GM11168 (cell line): ENCODE measurements around the gene CAMTA1.

Source experiments
- in situ Hi-C: fragments of 300-500 bp; cut with MboI; formaldehyde crosslinking; loops from one replicate; pipeline ENCODE4 v1.12.0; 2022; ENCODE audit warnings: low sequenced_read_pairs; ENCODE audit not compliant: unreplicated experiment

The CAMTA1 gene

DNA sequence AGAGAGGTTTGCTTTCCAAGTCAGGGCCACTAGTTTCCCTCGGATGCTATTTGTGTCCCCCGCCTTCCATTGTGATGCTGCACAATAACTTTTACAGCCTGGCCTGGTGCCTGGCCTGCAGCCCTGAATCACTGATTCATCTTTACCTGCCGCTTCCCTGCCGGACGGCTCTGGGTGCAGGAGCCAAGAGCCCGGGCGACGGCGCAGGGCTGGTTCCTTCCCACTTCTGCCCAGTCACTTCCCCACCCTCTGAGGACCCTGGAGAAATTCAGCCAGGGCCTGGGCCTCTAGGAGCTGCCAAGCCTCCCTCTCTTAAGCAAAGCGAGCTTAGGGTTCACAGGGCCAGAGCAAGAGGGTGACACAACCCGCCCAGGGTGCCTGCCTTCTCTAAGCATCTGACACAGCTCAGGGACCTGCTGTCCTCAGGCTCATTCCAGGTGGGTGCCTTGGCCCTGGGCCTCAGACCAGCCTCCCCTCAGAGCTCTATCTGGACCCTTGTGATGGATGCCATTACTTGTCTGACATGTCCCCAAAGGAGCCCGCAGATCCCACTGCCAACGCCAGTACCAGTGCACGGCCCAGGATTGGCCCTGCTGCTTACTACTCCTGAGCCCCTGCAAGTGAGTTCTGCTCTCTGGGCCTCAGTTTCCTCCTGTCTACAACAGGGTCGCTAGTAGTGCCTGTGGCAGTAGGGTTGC is 604.8 kb downstream of the CAMTA1 start:
- in situ Hi-C loops: no loop called here

DNA sequence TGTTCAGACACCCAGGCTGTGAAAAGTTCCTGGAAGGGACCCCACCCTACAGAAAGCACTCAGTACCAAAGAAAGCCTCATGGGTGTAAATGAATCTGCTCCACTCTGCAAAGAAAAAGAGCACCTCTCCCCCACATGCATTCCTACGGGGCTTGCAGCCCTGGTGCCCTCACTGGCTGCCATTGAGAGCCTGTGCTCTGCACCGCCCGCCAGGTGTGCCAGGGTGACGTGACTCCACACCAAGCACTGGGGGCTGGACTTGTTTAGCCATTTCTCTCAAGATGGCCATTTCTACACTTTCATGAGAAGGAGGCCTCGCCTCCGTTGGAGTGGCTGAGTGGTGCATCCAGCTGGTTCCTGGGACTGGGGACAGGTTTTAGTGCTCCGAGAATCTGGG is 605.3 kb downstream of the CAMTA1 start:
- in situ Hi-C loops: no loop called here

GRCh38 chr1:7393136-7393535 is 607.9 kb downstream of the CAMTA1 start:
- in situ Hi-C loops: no loop called here

DNA sequence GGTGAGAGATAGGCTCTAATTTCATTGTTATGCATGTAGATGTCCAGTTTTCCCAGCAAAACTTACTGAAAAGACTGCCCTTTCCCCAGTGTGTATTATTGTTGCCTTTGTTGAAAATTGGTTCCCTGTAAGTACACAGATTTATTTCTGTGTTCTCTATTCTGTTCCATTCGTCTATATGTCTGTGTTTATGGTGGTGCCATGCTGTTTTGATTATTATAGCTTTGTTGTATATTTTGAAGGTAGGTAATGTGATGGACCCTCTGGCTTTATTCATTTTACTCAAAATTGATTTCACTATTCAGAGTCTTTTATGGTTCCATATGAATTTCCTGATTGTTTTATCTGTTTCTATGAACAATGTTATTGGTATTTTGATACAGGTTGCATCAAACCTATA is 610.0 kb downstream of the CAMTA1 start:
- in situ Hi-C loops: no loop called here

GRCh38 chr1:7398982-7399381 is 613.7 kb downstream of the CAMTA1 start:
- in situ Hi-C loops: no loop called here

GRCh38 chr1:7399514-7400125 is 614.4 kb downstream of the CAMTA1 start:
- in situ Hi-C loops: no loop called here

DNA sequence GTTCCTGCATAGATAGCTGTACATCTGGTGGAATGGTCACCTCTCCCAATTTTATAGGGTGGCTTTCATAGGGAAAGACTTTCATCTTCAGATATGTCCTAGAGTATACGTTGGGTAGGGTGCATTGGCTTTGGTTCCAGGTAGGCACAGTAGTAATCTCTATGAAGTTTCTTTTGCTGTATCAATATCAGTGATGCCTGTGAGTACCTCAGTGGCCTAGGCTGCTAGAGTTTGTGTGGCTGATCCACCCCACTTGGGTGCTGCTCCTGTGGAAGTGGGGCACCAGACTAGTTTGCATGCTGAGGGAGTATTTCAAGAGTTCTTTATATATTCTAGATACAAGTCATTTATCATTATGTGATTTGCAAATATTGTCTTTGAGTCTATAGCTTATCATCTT is 615.3 kb downstream of the CAMTA1 start:
- in situ Hi-C loops: no loop called here

GRCh38 chr1:7401814-7402547 is 616.7 kb downstream of the CAMTA1 start:
- in situ Hi-C loops: no loop called here

GRCh38 chr1:7402548-7402850 is 617.2 kb downstream of the CAMTA1 start:
- in situ Hi-C loops: no loop called here

- in situ Hi-C loops: no loop called here
These were observed 618.2 kb downstream of the CAMTA1 start for GRCh38 chr1:7403265-7404045.

DNA sequence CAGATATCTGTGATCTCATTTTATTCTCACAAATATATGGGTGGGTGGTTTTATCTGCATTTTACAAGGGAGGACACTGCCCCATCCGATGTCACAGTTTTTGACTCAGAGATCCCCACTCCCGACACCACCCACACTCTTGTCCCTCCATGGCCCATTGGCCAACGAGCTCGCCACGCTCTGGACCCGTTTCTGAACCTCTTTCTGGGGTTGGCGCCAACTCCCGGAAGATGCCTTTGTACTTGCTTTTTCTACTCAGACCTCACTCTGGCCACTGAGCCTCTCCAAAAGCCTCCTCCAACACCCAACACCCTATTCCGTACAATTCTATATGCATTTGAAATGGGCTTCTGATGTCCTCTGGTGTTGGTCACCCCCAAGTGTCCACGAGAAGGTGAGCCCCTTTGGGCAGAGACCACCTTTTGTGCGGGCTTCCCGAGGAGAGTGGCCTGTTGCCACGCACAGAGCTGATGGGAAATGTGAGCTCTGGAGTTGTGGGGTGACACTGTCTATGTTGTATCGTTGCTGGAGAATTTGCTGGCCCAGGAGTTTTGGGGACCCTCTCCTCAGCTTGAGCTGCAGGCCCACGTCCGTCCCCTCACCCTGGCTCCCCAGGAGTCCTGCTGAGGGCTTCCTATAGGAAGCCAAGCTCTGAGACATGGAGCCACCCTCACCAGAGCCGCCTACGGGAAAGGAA is 618.9 kb downstream of the CAMTA1 start:
- in situ Hi-C loops: no loop called here

- in situ Hi-C loops: no loop called here
These were observed 620.7 kb downstream of the CAMTA1 start for GRCh38 chr1:7405844-7406500.

GRCh38 chr1:7406641-7407543 is 621.6 kb downstream of the CAMTA1 start:
- in situ Hi-C loops: no loop called here

DNA sequence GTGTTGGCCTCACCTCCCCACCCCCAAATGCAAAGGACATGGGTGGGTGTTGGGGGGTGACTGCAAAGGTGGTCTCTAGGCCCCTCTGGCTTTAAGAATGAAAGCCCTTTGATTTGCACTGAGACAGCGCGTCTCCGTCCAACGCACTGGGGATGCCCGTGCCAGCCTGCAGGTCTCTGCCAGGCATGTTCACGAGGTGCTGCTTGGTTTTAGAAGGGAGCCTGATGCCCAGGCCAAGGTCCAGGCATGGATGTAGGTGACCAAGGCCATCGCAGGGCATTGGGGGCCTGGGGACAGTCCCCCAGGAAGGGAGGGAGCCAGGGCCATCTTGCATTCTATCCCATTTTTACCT is 622.3 kb downstream of the CAMTA1 start:
- in situ Hi-C loops: no loop called here

DNA sequence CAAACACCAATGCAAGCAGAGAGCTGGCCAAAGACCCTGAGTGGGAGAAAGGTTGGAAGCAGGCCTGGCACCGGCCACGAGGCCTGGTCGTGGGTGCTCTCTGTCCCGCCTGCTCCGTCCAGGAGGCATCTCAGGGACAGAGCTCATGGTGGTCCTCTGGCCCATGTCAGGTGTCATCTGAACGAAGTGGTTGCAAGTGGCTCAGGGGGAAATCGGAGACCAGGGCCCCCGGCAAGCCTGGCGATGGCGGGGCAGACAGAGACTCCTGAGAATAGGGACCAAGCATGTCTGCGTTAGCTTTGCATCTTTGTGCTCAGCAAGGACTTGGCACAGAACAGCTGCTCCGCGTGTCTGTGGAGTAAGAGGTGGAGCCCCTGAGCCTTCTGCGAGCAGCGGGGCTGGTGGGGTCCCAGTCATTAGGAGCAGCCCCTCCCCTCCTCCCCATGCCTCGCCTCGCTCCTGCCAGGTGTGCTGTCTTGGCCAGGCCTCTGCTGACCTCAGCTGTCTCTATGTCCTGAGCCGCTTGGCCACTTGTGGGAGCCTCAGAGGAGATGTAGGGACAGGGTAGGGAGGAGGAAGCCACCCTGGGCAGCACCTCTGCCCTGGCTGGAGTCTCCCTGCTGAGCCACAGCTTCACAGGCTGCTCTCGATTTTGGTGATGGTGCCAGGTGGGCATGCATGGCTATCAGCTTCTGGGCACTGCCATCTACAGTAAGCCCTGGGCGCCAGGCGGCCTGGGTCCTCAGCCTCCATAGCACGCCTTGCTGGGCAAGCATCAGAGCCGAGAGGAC is 622.9 kb downstream of the CAMTA1 start:
- in situ Hi-C loops: no loop called here

- in situ Hi-C loops: no loop called here
These were observed 623.5 kb downstream of the CAMTA1 start for GRCh38 chr1:7408771-7409150.

DNA sequence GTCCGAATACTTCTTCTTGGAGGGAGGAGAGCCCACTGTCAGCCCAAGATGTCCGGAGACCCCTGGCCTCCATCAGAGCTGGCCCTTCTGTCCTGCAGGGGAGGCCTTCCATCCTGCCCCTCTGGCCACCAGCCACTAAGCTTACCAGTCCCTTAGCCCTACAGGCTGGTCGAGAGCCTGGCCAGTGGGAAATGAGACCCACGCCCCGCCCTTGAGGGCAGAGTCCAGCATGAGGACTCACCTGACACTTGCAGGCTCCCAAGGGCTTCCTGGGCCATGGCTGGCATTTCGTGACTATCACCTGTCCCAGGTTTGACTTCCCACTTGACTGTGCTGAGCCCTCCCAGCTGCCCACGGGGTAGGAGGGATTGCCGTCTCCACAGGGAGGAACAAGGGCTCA is 624.0 kb downstream of the CAMTA1 start:
- in situ Hi-C loops: no loop called here

- in situ Hi-C loops: no loop called here
These were observed 624.9 kb downstream of the CAMTA1 start for GRCh38 chr1:7410156-7410555.
